HG02642 (cell line): ENCODE results near the gene RIF1.
A peak's percentile ranks its signal among the peaks of the same experiment; 100 is the strongest.

Experiments used
- ATAC-seq: cut with Tn5 transposase; IDR thresholded peaks from one replicate; pipeline ENCODE4 v1.9.1; 2021; ENCODE audit warnings: mild to moderate bottlenecking; ENCODE audit not compliant: unreplicated experiment, poor library complexity

RIF1 gene, protein sequence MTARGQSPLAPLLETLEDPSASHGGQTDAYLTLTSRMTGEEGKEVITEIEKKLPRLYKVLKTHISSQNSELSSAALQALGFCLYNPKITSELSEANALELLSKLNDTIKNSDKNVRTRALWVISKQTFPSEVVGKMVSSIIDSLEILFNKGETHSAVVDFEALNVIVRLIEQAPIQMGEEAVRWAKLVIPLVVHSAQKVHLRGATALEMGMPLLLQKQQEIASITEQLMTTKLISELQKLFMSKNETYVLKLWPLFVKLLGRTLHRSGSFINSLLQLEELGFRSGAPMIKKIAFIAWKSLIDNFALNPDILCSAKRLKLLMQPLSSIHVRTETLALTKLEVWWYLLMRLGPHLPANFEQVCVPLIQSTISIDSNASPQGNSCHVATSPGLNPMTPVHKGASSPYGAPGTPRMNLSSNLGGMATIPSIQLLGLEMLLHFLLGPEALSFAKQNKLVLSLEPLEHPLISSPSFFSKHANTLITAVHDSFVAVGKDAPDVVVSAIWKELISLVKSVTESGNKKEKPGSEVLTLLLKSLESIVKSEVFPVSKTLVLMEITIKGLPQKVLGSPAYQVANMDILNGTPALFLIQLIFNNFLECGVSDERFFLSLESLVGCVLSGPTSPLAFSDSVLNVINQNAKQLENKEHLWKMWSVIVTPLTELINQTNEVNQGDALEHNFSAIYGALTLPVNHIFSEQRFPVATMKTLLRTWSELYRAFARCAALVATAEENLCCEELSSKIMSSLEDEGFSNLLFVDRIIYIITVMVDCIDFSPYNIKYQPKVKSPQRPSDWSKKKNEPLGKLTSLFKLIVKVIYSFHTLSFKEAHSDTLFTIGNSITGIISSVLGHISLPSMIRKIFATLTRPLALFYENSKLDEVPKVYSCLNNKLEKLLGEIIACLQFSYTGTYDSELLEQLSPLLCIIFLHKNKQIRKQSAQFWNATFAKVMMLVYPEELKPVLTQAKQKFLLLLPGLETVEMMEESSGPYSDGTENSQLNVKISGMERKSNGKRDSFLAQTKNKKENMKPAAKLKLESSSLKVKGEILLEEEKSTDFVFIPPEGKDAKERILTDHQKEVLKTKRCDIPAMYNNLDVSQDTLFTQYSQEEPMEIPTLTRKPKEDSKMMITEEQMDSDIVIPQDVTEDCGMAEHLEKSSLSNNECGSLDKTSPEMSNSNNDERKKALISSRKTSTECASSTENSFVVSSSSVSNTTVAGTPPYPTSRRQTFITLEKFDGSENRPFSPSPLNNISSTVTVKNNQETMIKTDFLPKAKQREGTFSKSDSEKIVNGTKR (N-terminal part only)

GRCh38 chr2:151409601-151410484 is at the start of gene RIF1:
Gene RIF1 (plus strand): TSS chr2:151409902. CDS start chr2:151410424, 522 bp downstream.
- ATAC-seq, result peak; percentile 95

DNA sequence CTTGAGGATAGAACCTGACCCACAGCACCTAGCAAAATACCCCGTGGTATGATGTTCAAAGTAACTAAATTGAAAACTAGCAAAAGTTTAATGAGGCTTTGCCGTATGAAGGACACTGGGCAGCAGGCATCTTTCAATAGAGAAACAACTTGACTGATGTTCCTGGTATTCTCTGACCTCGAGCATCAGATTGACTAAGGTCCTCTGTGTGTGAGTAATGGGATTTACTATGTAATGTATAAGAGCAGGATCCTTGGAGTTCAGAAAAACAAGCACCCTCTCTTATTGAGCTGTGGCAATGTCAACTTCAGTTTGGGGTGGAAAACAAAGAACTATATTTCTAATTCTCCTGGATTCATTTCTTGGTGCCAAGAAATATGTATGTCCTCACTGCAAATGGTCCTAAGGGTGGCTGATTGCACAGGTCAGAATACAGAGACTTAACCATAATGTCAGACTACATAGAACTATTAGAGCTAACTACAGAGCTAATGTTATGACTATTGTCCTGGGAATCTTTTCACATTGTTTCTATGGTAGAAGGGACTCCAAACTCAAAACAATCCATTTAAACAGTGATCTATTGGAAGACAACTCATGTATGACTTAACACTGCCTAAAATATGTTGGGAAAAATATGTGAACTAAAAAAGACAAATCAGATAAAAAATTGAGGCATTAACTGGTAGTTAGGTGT is 47.9 kb upstream of the RIF1 start:
- ATAC-seq, result no peak

DNA sequence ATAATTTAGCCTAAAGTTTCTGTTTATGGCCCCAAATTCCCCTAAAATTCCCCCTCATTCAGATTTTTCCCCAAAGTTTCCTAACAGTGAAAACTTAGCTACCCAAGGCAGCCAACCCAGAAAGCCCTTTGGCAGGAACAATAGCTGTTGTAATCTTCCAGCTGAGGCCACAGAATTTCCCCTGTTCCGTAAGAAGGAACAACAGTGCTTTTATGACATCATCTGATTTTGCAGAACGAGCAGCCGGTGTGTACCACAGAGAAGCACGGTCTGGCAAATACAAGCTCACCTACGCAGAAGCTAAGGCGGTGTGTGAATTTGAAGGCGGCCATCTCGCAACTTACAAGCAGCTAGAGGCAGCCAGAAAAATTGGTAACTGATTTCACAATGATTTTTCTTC is 46.0 kb upstream of the RIF1 start:
- peak; percentile 85 for ATAC-seq

GRCh38 chr2:151367571-151367970 is 42.1 kb upstream of the RIF1 start:
- no peak for ATAC-seq

DNA sequence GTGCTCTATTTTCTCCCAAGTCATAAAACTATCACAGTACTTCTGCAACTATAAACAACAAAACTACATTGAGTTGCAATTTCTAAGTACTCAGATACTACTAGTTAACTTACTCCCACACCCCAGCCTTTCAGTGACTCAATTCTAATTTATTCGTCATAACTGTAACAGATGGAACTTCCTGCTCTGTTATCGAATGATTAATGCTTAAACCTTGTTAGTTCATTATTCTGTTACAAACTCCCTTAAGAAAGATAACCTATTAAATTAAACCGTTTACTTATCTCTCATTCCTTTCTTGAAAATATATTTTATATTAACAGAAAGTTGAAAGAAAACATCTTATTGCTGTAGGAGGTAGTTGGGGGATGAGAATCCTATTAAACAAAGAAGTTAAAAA is 35.3 kb upstream of the RIF1 start:
- ATAC-seq, result peak; percentile 97

GRCh38 chr2:151379169-151379568 is 30.5 kb upstream of the RIF1 start:
- ATAC-seq, result no peak

- no peak for ATAC-seq
Measured at GRCh38 chr2:151380580-151381235, 29.0 kb upstream of the RIF1 start.

DNA sequence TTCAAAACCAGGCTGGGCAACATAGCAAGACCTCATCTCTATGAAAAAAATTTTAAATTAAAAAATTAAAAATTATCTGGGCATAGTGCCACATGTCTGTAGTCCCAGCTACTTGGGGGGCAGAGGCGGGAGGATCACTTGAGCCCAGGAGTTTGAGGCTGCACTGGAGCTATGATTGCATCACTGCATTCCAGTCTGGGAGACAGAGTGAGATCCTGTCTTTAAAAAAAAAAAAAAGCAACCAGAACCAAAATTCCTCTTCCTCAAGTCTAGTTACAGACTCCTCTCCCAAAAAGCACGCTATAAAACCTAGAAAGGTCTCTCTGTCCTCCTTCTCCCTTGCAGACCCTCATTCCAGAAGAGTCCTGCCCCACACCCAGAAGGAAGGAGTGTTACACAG is 28.4 kb upstream of the RIF1 start:
- no peak for ATAC-seq

DNA sequence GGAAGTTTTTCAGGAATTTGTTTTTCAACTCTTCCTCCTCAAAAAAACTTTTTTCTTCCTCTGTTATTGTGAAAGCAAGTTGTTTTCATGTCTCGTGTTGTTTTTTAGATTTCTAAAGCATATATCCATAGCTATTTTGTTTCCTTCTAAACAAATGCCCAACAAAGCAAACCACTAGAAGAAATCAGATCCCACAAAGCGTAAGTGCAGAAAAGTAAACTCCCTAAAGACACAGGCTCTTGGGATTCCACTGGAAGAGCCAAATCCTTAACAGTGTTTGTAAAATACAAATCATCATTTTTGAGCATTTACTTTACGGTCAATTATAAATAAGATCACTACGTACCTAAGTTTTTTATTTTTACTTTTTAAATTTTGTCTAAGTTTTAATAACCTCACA is 21.7 kb upstream of the RIF1 start:
- no peak for ATAC-seq

GRCh38 chr2:151391436-151391835 is 18.3 kb upstream of the RIF1 start:
- no peak for ATAC-seq

DNA sequence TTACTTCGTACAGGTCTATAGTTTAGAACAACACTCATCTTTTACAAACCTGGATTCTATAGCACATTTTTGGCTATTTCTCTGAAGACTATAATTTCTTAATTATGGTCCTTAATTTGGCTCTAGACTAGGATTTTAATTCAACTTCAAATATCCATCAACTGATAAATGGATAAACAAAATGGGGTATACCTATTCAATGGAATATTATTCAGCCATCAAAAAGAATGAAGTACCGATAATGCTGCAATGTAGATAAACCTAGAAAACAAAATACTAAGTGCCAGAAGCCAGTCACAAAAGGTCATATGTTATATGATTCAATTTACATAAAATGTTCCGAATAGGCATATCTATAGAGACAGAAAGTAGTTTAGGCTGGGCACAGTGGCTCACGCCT is 15.2 kb upstream of the RIF1 start:
- no peak for ATAC-seq

- no peak for ATAC-seq
Measured at GRCh38 chr2:151395509-151396374, 14.0 kb upstream of the RIF1 start.

- no peak for ATAC-seq
Measured at GRCh38 chr2:151399981-151400380, 9.7 kb upstream of the RIF1 start.

- no peak for ATAC-seq
Measured at GRCh38 chr2:151401149-151401548, 8.6 kb upstream of the RIF1 start.

- ATAC-seq, result no peak
Measured at GRCh38 chr2:151403914-151404313, 5.8 kb upstream of the RIF1 start.

GRCh38 chr2:151405376-151405775 is 4.3 kb upstream of the RIF1 start:
- no peak for ATAC-seq

DNA sequence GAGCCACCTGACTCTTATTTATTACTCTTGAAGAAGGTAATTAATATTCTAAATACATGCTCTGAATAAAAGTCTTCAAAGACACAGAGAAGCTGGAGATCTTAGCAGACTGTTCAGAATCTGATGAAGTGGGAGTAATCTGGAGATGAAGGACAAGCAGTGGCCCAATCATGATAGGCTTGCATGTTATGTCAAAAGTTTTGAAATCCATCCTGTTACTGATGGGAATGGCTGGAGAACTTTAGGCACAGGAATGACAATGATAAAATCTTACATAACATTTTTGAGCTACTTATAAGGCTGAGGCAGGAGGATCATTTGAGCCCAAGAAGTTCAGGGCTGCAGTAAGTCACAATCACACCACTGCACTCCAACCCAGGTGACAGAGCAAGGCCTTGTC is 2.4 kb upstream of the RIF1 start:
- ATAC-seq, result no peak
